AG04449 (cell line): Measurements from ENCODE around the gene HPRT1.

Experiments used
- CTCF ChIA-PET: fragments of 350-600 bp; formaldehyde crosslinking; extraction: SDS; loops from one replicate; lab custom pipeline; 2021; ENCODE audit warnings: antibody characterized with exemption; lab: Yijun Ruan, JAX
- POLR2A ChIA-PET: fragments of 400-600, 350-600 bp; formaldehyde crosslinking; extraction: SDS; loops from one replicate; lab custom pipeline; 2020; ENCODE audit warnings: antibody characterized with exemption, inconsistent platforms; lab: Yijun Ruan, JAX
- DNase-seq: peaks from one replicate; pipeline ENCODE4 v3.0.0-alpha.2; 2010; ENCODE audit warnings: low read depth, low spot score
- H3K4me3 ChIP-seq: 2 replicates; pipeline ENCODE4 v1.5.1; 2011; ENCODE audit warnings: low read depth, mild to moderate bottlenecking, control low read depth, low read length
- TF ChIP-seq, protein P1 (sequence below): IDR thresholded peaks from one replicate; pipeline ENCODE4 v1.5.1; 2011; ENCODE audit warnings: mild to moderate bottlenecking, moderate library complexity, low read length, control low read depth, inconsistent platforms; ENCODE audit not compliant: insufficient read depth; ENCODE audit errors: missing control alignments

HPRT1 gene

DNA sequence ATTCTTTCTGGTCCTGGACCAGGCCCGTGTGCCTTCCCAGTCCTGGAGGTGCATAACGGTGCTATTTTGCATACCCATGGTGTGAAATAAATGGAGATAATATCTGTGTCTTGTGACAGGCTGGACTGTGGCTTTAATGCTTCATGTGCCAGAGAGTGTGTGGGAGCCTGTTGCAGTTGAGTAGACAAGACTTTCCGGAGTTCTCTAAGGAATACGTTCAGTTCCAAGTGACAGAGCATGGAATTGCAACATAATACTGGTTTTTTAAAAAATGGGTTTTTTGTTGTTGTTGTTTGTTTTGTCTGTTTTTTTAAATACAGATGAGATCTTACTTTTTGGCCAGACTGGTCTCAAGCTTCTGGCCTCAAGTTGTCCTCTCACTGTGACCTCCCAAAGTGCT, 74.0 kb downstream of the HPRT1 start:
- no peak for DNase-seq
- TF ChIP-seq, protein P1, sequence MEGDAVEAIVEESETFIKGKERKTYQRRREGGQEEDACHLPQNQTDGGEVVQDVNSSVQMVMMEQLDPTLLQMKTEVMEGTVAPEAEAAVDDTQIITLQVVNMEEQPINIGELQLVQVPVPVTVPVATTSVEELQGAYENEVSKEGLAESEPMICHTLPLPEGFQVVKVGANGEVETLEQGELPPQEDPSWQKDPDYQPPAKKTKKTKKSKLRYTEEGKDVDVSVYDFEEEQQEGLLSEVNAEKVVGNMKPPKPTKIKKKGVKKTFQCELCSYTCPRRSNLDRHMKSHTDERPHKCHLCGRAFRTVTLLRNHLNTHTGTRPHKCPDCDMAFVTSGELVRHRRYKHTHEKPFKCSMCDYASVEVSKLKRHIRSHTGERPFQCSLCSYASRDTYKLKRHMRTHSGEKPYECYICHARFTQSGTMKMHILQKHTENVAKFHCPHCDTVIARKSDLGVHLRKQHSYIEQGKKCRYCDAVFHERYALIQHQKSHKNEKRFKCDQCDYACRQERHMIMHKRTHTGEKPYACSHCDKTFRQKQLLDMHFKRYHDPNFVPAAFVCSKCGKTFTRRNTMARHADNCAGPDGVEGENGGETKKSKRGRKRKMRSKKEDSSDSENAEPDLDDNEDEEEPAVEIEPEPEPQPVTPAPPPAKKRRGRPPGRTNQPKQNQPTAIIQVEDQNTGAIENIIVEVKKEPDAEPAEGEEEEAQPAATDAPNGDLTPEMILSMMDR, result no peak
- no peak overlapping the region for H3K4me3 ChIP-seq
- CTCF ChIA-PET, result no interaction called here
- POLR2A ChIA-PET, result no interaction called here

DNA sequence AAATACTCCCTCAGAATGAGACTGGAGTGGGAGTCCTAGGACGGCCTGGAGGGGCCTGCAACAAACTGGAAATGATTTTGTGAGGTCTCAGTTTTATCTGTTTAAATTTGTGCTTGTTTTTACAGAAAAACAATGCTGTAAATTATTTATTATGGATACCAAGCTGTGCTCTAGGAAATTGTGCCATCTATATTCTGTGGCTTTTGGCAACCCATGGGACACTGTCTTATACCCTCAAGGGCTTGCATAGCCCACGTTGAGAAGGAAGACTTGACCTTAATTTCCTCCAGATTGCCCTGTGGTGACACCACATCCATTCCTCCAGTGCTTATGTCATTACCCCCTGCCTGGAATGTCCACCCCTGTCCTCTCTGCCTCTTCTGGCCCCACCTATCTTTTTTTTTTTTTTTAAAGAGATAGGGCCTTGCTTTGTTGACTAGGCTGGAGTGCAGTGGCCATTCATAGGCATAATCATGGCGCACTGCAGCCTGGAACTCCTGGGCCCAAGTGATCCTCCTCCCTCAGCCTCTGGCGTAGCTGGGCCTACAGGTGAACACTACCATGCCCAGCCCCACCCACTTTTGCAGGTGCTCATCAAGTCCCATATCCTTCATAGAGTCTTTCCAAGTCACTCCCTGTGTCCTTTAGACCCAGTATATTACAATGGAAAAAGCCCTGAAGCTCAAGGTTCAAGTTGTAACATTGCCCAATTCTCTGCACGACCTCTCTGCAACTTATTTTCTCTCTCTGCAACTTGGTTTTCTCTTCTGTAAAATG, 77.4 kb downstream of the HPRT1 start:
- TF ChIP-seq, protein P1, result no peak
- CTCF ChIA-PET, result no interaction called here
- POLR2A ChIA-PET, result no interaction called here
- H3K4me3 ChIP-seq, result no peak overlapping the region
- no peak for DNase-seq

DNA sequence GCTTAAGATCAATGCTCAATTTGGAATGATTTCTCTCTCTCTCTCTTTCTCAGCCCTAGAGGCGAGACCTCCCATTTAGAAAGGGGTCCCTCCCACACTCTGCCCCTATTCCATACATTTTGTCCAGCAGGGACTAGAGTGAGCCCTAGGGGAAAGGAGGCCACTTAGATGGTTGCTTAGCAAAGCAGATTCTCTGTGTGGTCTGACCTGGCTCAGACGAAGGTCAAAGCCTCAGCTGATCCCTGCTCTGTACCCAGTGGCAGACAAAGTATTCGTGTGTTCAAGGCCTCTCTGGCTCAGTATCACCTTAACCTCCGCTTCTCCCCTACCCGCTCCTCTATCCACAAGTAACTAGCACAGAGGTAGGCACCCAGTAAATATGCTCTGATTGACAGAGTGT, 78.4 kb downstream of the HPRT1 start:
- POLR2A ChIA-PET, result no interaction called here
- CTCF ChIA-PET, result no interaction called here
- TF ChIP-seq, protein P1, result no peak
- no peak overlapping the region for H3K4me3 ChIP-seq
- DNase-seq, result no peak

DNA sequence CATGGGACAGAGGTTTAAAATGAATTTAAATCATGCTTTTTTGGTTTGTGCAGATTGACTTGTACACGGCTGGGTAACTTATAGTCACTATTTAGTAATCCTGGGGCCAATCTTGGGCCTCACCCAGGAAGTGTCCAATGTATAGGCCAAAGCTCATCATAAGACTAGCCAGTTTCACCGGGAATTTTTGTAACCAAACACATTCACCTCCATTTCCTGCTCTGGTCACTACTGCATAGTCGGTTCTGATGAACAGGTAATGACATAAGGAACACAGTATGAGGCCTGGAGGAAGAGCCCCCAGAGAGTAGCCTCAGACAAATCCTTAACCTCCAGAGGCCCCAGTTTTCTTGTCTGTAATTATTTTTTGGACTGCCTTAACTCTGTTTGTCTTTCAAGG, 81.9 kb downstream of the HPRT1 start:
- H3K4me3 ChIP-seq, result no peak overlapping the region
- TF ChIP-seq, protein P1, result no peak
- ChIA-PET POLR2A (interaction anchor here (1.5 kb wide), 1 partner anchor 128 kb away, joined by 4 read pairs; no protein-coding TSS in a partner anchor), CTCF (interaction anchor here (0.7 kb wide), 1 partner anchor 210 kb away, joined by 3 read pairs; no protein-coding TSS in a partner anchor)
- DNase-seq, result no peak

DNA sequence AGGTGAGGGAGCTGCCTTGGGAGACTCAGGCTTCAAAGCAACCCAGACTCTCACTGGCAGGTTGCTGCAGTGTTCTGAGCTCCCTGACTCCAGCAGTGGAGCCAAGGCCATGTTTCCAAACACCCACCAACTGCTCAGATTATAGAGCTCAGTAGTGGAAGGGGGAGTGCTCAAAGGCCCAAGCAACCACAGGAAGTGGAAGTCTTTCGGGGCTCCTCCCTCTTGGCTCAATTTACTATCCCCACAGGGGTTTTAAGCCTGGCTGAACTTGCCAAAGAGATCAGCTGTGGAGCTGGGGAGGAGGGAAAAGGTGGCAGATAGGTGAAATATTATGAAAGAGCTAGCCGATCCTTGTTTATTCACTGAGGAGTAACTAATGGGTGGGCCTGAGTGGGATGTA, 82.5 kb downstream of the HPRT1 start:
- CTCF ChIA-PET, result interaction anchor here (1.3 kb wide), 1 partner anchor 239 kb away, joined by 3 read pairs; no protein-coding TSS in a partner anchor
- TF ChIP-seq, protein P1, result no peak
- POLR2A ChIA-PET, result interaction anchor here (1.2 to 1.5 kb wide), 2 partner anchors 128 to 222 kb away, joined by 3 to 4 read pairs; no protein-coding TSS in a partner anchor
- H3K4me3 ChIP-seq, result no peak overlapping the region
- no peak for DNase-seq

DNA sequence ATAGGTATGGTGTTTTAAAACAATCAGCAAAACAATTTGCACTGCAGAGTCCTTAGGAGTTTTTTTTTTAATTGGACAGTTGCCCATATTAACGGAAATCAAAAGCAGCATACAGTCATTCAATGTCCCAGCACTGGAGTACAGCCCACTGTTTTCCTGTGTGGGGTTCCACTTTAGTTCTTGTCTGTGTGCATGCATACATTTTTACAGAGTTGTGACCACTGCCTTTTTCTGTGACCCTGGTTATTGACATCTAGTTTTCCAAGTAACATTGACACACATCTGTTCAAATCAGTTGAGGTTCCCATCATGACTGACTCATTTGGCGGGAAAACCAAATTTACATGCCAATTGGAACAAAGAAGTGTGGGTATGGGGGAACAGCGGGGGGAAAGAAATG, 83.3 kb downstream of the HPRT1 start:
- DNase-seq, result no peak
- TF ChIP-seq, protein P1, result no peak
- H3K4me3 ChIP-seq, result no peak overlapping the region
- ChIA-PET CTCF (interaction anchor here (1.3 kb wide), 2 partner anchors 221 to 238 kb away, joined by 3 to 4 read pairs; no protein-coding TSS in a partner anchor), POLR2A (interaction anchor here (1.2 to 1.5 kb wide), 3 partner anchors 126 to 221 kb away, joined by 3 to 4 read pairs (median 3); no protein-coding TSS in a partner anchor)
